Endothelial cell of umbilical vein (primary cell): ENCODE measurements around the gene RIPK4. TPM values are rescaled to one million over a fixed set of nuclear protein-coding genes. Genes with fewer than 3 reads are reported as not detected.

ENCODE experiments used
- BruUV-seq: library from RNA; stranded (reverse); fragments of 400-500 nt; replicated peaks from 2 replicates; lab custom pipeline; 2021; lab: Mats Ljungman, UMichigan
- CTCF ChIA-PET: fragments of 300-600, 350-600 bp; sonication (Branson Sonifier 250); formaldehyde crosslinking; loops from one replicate; lab custom pipeline; 2021; ENCODE audit warnings: antibody characterized with exemption, inconsistent platforms; lab: Charles Lee
- POLR2A ChIA-PET: fragments of 300-600, 350-600 bp; sonication (Branson Sonifier 250); formaldehyde crosslinking; loops from one replicate; lab custom pipeline; 2021; ENCODE audit warnings: antibody characterized with exemption, inconsistent platforms; lab: Charles Lee
- DNase-seq: peaks from one replicate; pipeline ENCODE4 v3.0.0-alpha.2; 2011; ENCODE audit warnings: low read depth, low spot score
- FAIRE-seq: peaks from 2 replicates; lab custom pipeline; 2011; peaks lifted over from hg19 to GRCh38; lab: Jason Lieb, UNC
- H2AFZ ChIP-seq: 2 replicates; pipeline ENCODE4 v1.6.0; 2012; ENCODE audit warnings: low read depth, low read length, control low read depth, inconsistent platforms
- H3K27ac ChIP-seq: 2 replicates; pipeline ENCODE4 v1.5.1; 2011; ENCODE audit warnings: low read depth, mild to moderate bottlenecking, control low read depth, low read length, moderate library complexity; ENCODE audit not compliant: insufficient read depth
- H3K27me3 ChIP-seq, 2 experiments: 2 replicates each; pipeline versions ENCODE4 v1.6.0 to v1.6.1; 2011; ENCODE audit warnings: low read length in 2 of 2, mixed read lengths in 1 of 2; ENCODE audit not compliant: control insufficient read depth in 2 of 2, insufficient read depth in 2 of 2
- H3K36me3 ChIP-seq, 2 experiments: 2 replicates in 1 of 2; 3 replicates in 1 of 2; pipeline ENCODE4 v1.5.1; 2011; ENCODE audit warnings: low read length in 2 of 2, mild to moderate bottlenecking in 1 of 2, moderate library complexity in 1 of 2; ENCODE audit not compliant: control insufficient read depth in 2 of 2, insufficient read depth in 2 of 2; ENCODE audit errors: extremely low read depth in 1 of 2
- H3K4me1 ChIP-seq: 3 replicates; pipeline ENCODE4 v1.5.1; 2011; ENCODE audit warnings: mild to moderate bottlenecking, low read length; ENCODE audit not compliant: control insufficient read depth, insufficient read depth; ENCODE audit errors: extremely low read depth
- H3K4me2 ChIP-seq: 2 replicates; pipeline ENCODE4 v1.6.1; 2011; ENCODE audit warnings: low read length, control low read depth, mixed read lengths; ENCODE audit not compliant: insufficient read depth
- H3K4me3 ChIP-seq, 3 experiments: fragments of 200-600 bp in 1 of 3; sonication (generic), shearing (Covaris generic) in 1 of 3; replicated peaks in 1 of 3; 2 replicates each; pipeline ENCODE4 v1.5.1; 2011 to 2016; ENCODE audit warnings: control low read depth in 3 of 3, low read length in 3 of 3, mild to moderate bottlenecking in 2 of 3, inconsistent platforms in 1 of 3, low read depth in 1 of 3, moderate library complexity in 1 of 3; ENCODE audit not compliant: insufficient read depth in 1 of 3
- H3K79me2 ChIP-seq: 2 replicates; pipeline ENCODE4 v1.6.0; 2012; ENCODE audit warnings: low read length, inconsistent platforms; ENCODE audit not compliant: control insufficient read depth, insufficient read depth
- H3K9ac ChIP-seq: replicated peaks from 2 replicates; pipeline ENCODE3; 2011; ENCODE audit warnings: low read length, control low read depth; ENCODE audit not compliant: insufficient read depth; ENCODE audit errors: extremely low read depth
- H3K9me1 ChIP-seq: replicated peaks from 3 replicates; pipeline ENCODE4 v1.6.0; 2011; ENCODE audit warnings: mild to moderate bottlenecking, low read length; ENCODE audit not compliant: control insufficient read depth, insufficient read depth; ENCODE audit errors: extremely low read depth
- H3K9me3 ChIP-seq: replicated peaks from 2 replicates; pipeline ENCODE4 v1.5.1; 2012; ENCODE audit warnings: low read length, inconsistent platforms; ENCODE audit not compliant: control insufficient read depth, insufficient read depth
- H4K20me1 ChIP-seq: replicated peaks from 2 replicates; pipeline ENCODE3; 2011; ENCODE audit warnings: mild to moderate bottlenecking, low read length; ENCODE audit not compliant: control insufficient read depth, insufficient read depth; ENCODE audit errors: extremely low read depth
- EZH2 ChIP-seq: IDR thresholded peaks from 2 replicates; pipeline ENCODE4 v1.6.1; 2012; ENCODE audit warnings: borderline replicate concordance, low read depth, mild to moderate bottlenecking, moderate library complexity, low read length, inconsistent platforms; ENCODE audit not compliant: severe bottlenecking
- FOS ChIP-seq: IDR thresholded peaks from 2 replicates; pipeline ENCODE4 v1.6.1; 2011; ENCODE audit warnings: mild to moderate bottlenecking, low read length, moderate library complexity, borderline replicate concordance; ENCODE audit not compliant: insufficient read depth
- JUN ChIP-seq: IDR thresholded peaks from 2 replicates; pipeline ENCODE4 v1.6.1; 2011; ENCODE audit warnings: borderline replicate concordance, low read depth; ENCODE audit not compliant: insufficient read length, insufficient read depth
- POLR2A ChIP-seq: IDR thresholded peaks from 2 replicates; pipeline ENCODE4 v1.6.1; 2012; ENCODE audit warnings: low read depth, mild to moderate bottlenecking, control low read depth, low read length
- POLR2AphosphoS5 ChIP-seq: IDR thresholded peaks from 2 replicates; pipeline ENCODE4 v1.6.1; 2012; ENCODE audit warnings: low read depth, mild to moderate bottlenecking, control low read depth, low read length, moderate library complexity; ENCODE audit not compliant: insufficient read depth
- dilution Hi-C: fragments of 300-500 bp; cut with MboI; formaldehyde crosslinking; loops from one replicate; pipeline ENCODE4 v1.15.0; 2019; ENCODE audit warnings: low sequenced_read_pairs; ENCODE audit not compliant: extremely low pct_ligation_motif_present
- intact Hi-C: fragments of 100-400 bp; cut with micrococcal nuclease; formaldehyde crosslinking; loops from one replicate; pipeline ENCODE4 v1.10.0; 2022
- polyA plus RNA-seq, 4 experiments: library from polyadenylated mRNA; depleted of rRNA in 3 of 4; stranded (reverse) in 3 of 4; unstranded in 1 of 4; fragments of >200 nt; gene quantifications; 2 replicates each; pipeline versions ENCODE4 v1.2.1 to v1.2.3, GENCODE V29; 2011 to 2012; ENCODE audit warnings: missing spikeins in 1 of 4
- total RNA-seq: library from RNA; stranded (reverse); gene quantifications from 2 replicates; pipeline ENCODE4 v1.2.3, GENCODE V29; 2021
- TF ChIP-seq, protein P1 (sequence below): IDR thresholded peaks from 2 replicates; pipeline ENCODE4 v1.6.1; 2011; ENCODE audit not compliant: insufficient read depth, insufficient read length
- TF ChIP-seq, protein P2 (sequence below), 2 donors: IDR thresholded peaks; 1 replicate in 1 of 2; 2 replicates in 1 of 2; pipeline ENCODE4 v1.5.1; 2011; ENCODE audit warnings: low read length in 2 of 2, mild to moderate bottlenecking in 2 of 2, moderate library complexity in 2 of 2, control low read depth in 1 of 2, inconsistent platforms in 1 of 2, low read depth in 1 of 2; ENCODE audit not compliant: insufficient read depth in 1 of 2; ENCODE audit errors: extremely low read depth in 1 of 2

The RIPK4 gene
- total and polyA plus RNA-seq, 2 donors (not counting 3 experiments of a cell fraction or from before 2014, with no cell fraction given) = not detected

DNA sequence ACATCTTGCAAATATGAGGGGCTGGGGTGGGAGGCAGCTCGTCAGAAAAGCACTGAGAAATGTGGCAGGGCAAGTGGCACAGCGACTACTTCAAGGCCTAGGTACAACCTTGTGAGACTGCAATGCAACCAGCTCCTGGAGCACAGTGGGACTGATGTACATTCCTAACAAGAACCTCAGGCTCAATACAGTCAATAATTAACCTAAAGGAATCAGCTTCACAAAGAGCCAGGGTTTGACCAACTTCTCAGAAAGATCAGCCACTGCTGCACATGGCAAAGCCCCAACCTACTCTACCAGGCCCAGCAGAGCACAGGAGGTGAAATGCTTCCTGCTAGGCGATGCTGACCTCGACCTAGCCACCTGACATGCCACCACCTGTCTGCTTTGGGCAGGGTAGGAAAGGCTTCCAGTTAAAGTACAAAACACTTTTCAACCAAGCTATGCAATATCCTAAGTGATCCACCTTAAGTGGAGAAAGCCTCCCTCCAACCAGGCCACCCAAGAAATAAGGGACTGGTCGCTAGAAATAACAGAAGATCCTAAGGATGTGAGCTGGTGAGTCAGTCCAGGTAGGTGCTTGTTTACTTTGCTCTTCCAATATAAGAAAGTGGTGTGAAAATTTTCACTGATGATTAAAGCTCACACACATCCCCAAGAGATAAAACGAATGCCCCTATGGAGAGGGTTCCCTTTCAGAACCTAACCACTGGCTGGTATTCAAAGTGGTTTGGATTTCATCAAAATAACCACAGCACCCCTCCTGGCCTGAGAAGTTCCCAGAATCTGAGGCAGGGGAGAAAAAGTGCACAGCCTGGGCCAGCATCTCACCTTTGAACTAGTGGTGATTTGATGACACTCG lies 2.1 kb downstream of the RIPK4 start:
- dilution Hi-C loops (no loop called here), intact Hi-C loops (no loop called here)
- Histone ChIP-seq H3K4me3 (no peak overlapping the region), H3K4me1 (no peaks in the 10 kb centered on the region), H3K9ac (no peak overlapping the region), H3K9me1 (no peaks in the 10 kb centered on the region), H4K20me1 (no peaks in the 10 kb centered on the region), H3K9me3 (no peaks in the 10 kb centered on the region), H2AFZ (no peak overlapping the region), H3K36me3 (no peaks in the 10 kb centered on the region), H3K4me2 (no peak overlapping the region), H3K79me2 (no peaks in the 10 kb centered on the region), H3K27ac (no peak overlapping the region), H3K27me3 (peaks cover 90 to 95% of the 10 kb centered on the region in 2 experiments)
- no TSS peak for BruUV-seq
- FAIRE-seq (no peak), DNase-seq (no peak)
- ChIA-PET POLR2A (no interaction called here), CTCF (interaction anchor here (1.2 to 3.1 kb wide), 4 partner anchors 14 to 482 kb away, joined by 3 to 10 read pairs (median 6); no protein-coding TSS in a partner anchor)
- TF ChIP-seq FOS = no peak
- TF ChIP-seq POLR2A = no peak
- no peak for TF ChIP-seq JUN
- TF ChIP-seq, protein P1, sequence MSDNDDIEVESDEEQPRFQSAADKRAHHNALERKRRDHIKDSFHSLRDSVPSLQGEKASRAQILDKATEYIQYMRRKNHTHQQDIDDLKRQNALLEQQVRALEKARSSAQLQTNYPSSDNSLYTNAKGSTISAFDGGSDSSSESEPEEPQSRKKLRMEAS = no peak
- TF ChIP-seq POLR2AphosphoS5 = no peak
- TF ChIP-seq EZH2 = no peak

DNA sequence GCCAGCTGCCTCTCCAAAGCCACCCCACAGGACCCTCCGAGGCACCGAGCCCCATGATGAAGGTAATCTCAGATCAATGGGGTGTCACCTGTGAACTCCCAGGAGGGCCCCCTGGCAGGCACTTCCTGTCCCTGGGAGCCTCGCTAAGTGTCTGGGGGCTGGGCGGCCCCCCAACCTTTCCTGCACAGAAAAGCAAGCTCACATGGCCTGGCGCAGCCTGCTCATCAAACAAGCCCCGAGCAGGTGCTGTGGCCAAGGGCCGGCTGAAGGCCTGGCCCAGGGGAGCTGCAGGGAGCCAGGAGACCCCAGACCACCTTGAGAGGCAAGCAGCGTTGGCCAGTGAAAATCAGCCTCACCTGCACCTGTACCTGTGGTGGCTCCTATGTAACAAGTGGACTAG lies 2.9 kb downstream of the RIPK4 start:
- intact Hi-C loops (no loop called here), dilution Hi-C loops (no loop called here)
- Histone ChIP-seq H3K9ac (no peak overlapping the region), H3K4me2 (no peak overlapping the region), H2AFZ (no peak overlapping the region), H3K79me2 (no peaks in the 10 kb centered on the region), H3K27ac (no peak overlapping the region), H3K4me1 (no peaks in the 10 kb centered on the region), H4K20me1 (no peaks in the 10 kb centered on the region), H3K4me3 (no peak overlapping the region), H3K9me3 (no peaks in the 10 kb centered on the region), H3K27me3 (peaks cover 86 to 89% of the 10 kb centered on the region in 2 experiments), H3K9me1 (no peaks in the 10 kb centered on the region), H3K36me3 (no peaks in the 10 kb centered on the region)
- DNase-seq = no peak
- CTCF ChIA-PET = interaction anchor here (1.2 kb wide), 2 partner anchors 15 to 481 kb away, joined by 3 to 5 read pairs; no protein-coding TSS in a partner anchor
- TF ChIP-seq JUN (no peak), FOS (no peak)
- TF ChIP-seq, protein P2, sequence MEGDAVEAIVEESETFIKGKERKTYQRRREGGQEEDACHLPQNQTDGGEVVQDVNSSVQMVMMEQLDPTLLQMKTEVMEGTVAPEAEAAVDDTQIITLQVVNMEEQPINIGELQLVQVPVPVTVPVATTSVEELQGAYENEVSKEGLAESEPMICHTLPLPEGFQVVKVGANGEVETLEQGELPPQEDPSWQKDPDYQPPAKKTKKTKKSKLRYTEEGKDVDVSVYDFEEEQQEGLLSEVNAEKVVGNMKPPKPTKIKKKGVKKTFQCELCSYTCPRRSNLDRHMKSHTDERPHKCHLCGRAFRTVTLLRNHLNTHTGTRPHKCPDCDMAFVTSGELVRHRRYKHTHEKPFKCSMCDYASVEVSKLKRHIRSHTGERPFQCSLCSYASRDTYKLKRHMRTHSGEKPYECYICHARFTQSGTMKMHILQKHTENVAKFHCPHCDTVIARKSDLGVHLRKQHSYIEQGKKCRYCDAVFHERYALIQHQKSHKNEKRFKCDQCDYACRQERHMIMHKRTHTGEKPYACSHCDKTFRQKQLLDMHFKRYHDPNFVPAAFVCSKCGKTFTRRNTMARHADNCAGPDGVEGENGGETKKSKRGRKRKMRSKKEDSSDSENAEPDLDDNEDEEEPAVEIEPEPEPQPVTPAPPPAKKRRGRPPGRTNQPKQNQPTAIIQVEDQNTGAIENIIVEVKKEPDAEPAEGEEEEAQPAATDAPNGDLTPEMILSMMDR (IDR thresholded peaks at IDR 0.05; ENCODE audit: extremely low read depth in 1 of 2, insufficient read depth in 1 of 2, low read depth in 1 of 2, low read length in 2 of 2) = no peak
- FAIRE-seq = no peak
- POLR2A ChIA-PET = no interaction called here
- BruUV-seq = no TSS peak
